GM12875 (cell line): ENCODE results near the gene CSF1.

ENCODE experiments used
- H3K4me3 ChIP-seq: one replicate; pipeline ENCODE4 v1.5.1; 2011; ENCODE audit warnings: low read depth, low read length, control low read depth
- CTCF ChIP-seq: IDR thresholded peaks from 2 replicates; pipeline ENCODE4 v1.5.1; 2011; ENCODE audit warnings: low read depth, mild to moderate bottlenecking, control low read depth, inconsistent platforms, low read length, moderate library complexity, borderline replicate concordance; ENCODE audit not compliant: insufficient read depth

Gene CSF1

GRCh38 chr1:109895720-109896504 lies 14.7 kb upstream of the CSF1 start:
- no peak overlapping the region for H3K4me3 ChIP-seq
- TF ChIP-seq CTCF = no peak

- TF ChIP-seq CTCF = no peak
- no peak overlapping the region for H3K4me3 ChIP-seq
Observed at GRCh38 chr1:109896681-109897080, 14.0 kb upstream of the CSF1 start.

- TF ChIP-seq CTCF = no peak
- H3K4me3 ChIP-seq = no peak overlapping the region
Observed at GRCh38 chr1:109897259-109897955, 13.2 kb upstream of the CSF1 start.

- H3K4me3 ChIP-seq = no peak overlapping the region
- TF ChIP-seq CTCF = no peak
Observed at GRCh38 chr1:109898842-109899241, 11.8 kb upstream of the CSF1 start.

- TF ChIP-seq CTCF = no peak
- H3K4me3 ChIP-seq = no peak overlapping the region
Observed at GRCh38 chr1:109901141-109901523, 9.5 kb upstream of the CSF1 start.

- TF ChIP-seq CTCF = no peak
- no peak overlapping the region for H3K4me3 ChIP-seq
Observed at GRCh38 chr1:109901524-109902145, 9.0 kb upstream of the CSF1 start.
